Transverse colon (tissue), 4 donors: ENCODE data around the gene SSTR4. TPM values are rescaled to one million over a fixed set of nuclear protein-coding genes. Genes with fewer than 3 reads are reported as not detected.

Experiments
- DNase-seq: peaks from one replicate; pipeline ENCODE4 v3.0.0-alpha.2; 2019
- H3K27ac ChIP-seq, 4 donors: fragments of 200-600 bp; sonication (generic); 2 replicates each; pipeline ENCODE4 v1.5.1; 2016 to 2018; ENCODE audit warnings: inconsistent platforms in 4 of 4
- H3K27me3 ChIP-seq: fragments of 200-600 bp; sonication (generic); 2 replicates; pipeline ENCODE4 v1.5.1; 2017; ENCODE audit warnings: inconsistent platforms
- H3K36me3 ChIP-seq, 4 donors: fragments of 200-600 bp; sonication (generic); 2 replicates each; pipeline ENCODE4 v1.5.1; 2017 to 2019; ENCODE audit warnings: inconsistent platforms in 4 of 4
- H3K4me1 ChIP-seq, 4 donors: fragments of 200-600 bp; sonication (generic); 2 replicates each; pipeline ENCODE4 v1.5.1; 2017 to 2020; ENCODE audit warnings: inconsistent platforms in 4 of 4
- H3K4me3 ChIP-seq, 4 donors: fragments of 200-600 bp; sonication (generic); 1 replicate in 1 of 4; 2 replicates in 3 of 4; pipeline versions ENCODE4 v1.5.1 to v1.6.1; 2017 to 2019; ENCODE audit warnings: inconsistent platforms in 4 of 4
- H3K9me3 ChIP-seq, 2 donors: fragments of 200-600 bp; sonication (generic); 2 replicates each; pipeline ENCODE4 v1.5.1; 2017 to 2019; ENCODE audit warnings: inconsistent platforms in 2 of 2
- EP300 ChIP-seq: sonication (generic); formaldehyde crosslinking; IDR thresholded peaks from one replicate; pipeline ENCODE4 v1.6.1; 2017; ENCODE audit warnings: antibody characterized with exemption, low read depth
- POLR2A ChIP-seq: fragments of 450-650 bp; IDR thresholded peaks from one replicate; pipeline ENCODE4 v1.6.1; 2016; ENCODE audit warnings: antibody characterized with exemption, mild to moderate bottlenecking, moderate library complexity
- POLR2AphosphoS5 ChIP-seq, 3 donors: sonication (generic); formaldehyde crosslinking; IDR thresholded peaks; one replicate each; pipeline ENCODE4 v1.6.1; 2016; ENCODE audit warnings: antibody characterized with exemption in 3 of 3
- WGBS, 2 donors: methylation state at CpG; one replicate each; pipeline ENCODE4 v1.1.5; 2018; ENCODE audit warnings: low coverage in 1 of 2; 5-methylcytosine and 5-hydroxymethylcytosine counted together
- in situ Hi-C, 4 donors: fragments of 200-750 bp; cut with MboI; loops; one replicate each; pipeline versions ENCODE4 v1.15.0 to v1.15.1; 2017; ENCODE audit warnings: low sequenced_read_pairs in 3 of 4, low pct_ligation_motif_present in 1 of 4, low pct_unique_long_range_greater_than_20kb in 1 of 4
- intact Hi-C: fragments of 100-400 bp; cut with DNase I; formaldehyde crosslinking; loops from one replicate; pipeline ENCODE4 v1.15.1; 2023; ENCODE audit warnings: low total_unique reads
- total RNA-seq, 4 donors: library from RNA; depleted of rRNA; stranded (reverse); fragments of >200 nt; gene quantifications; one replicate each; pipeline ENCODE4 v1.1.0, GENCODE V29; 2016
- TF ChIP-seq, protein P1 (sequence below), 5 experiments: fragments of 200-600 bp in 3 of 5; fragments of 450-650 bp in 2 of 5; sonication (generic) in 3 of 5; IDR thresholded peaks; 1 replicate in 2 of 5; 2 replicates in 3 of 5; pipeline ENCODE4 v1.5.1; 2016 to 2017; ENCODE audit warnings: antibody characterized with exemption in 5 of 5, inconsistent platforms in 3 of 5, mild to moderate bottlenecking in 2 of 5, moderate library complexity in 1 of 5

The SSTR4 gene
- total RNA-seq, 4 donors from 2014 or later: not detected

DNA sequence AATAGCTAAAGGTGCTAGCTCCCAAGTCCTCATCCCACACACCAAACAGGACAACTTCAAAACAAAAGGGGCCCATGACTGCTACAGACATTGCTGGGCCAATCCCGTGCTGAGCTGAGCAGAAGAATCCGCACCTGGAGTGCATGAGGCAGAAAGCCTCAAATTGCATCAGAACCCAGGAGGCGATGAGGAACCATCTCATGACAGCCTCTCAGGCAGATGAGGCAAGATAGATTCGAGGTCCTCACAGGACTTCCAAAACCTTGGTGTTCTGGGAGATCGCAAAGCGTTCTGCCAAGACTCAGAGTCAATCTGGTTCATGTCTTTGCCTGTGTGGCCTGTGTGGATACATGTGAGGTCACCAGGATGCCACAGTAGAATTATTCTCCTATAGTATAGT lies 32.8 kb upstream of the SSTR4 start:
- 86% methylated on average over 6 of the region's 6 CpGs; no CpG with 5 or more reads in 1 of the 2 donors for WGBS, 2 donors
- TF ChIP-seq EP300: no peak
- TF ChIP-seq POLR2A: no peak
- TF ChIP-seq, protein P1, sequence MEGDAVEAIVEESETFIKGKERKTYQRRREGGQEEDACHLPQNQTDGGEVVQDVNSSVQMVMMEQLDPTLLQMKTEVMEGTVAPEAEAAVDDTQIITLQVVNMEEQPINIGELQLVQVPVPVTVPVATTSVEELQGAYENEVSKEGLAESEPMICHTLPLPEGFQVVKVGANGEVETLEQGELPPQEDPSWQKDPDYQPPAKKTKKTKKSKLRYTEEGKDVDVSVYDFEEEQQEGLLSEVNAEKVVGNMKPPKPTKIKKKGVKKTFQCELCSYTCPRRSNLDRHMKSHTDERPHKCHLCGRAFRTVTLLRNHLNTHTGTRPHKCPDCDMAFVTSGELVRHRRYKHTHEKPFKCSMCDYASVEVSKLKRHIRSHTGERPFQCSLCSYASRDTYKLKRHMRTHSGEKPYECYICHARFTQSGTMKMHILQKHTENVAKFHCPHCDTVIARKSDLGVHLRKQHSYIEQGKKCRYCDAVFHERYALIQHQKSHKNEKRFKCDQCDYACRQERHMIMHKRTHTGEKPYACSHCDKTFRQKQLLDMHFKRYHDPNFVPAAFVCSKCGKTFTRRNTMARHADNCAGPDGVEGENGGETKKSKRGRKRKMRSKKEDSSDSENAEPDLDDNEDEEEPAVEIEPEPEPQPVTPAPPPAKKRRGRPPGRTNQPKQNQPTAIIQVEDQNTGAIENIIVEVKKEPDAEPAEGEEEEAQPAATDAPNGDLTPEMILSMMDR (IDR thresholded peaks at IDR 0.05): no peak
- TF ChIP-seq POLR2AphosphoS5 (IDR thresholded peaks at IDR 0.05): no peak
- no peaks in the 10 kb centered on the region for H3K27me3 ChIP-seq

DNA sequence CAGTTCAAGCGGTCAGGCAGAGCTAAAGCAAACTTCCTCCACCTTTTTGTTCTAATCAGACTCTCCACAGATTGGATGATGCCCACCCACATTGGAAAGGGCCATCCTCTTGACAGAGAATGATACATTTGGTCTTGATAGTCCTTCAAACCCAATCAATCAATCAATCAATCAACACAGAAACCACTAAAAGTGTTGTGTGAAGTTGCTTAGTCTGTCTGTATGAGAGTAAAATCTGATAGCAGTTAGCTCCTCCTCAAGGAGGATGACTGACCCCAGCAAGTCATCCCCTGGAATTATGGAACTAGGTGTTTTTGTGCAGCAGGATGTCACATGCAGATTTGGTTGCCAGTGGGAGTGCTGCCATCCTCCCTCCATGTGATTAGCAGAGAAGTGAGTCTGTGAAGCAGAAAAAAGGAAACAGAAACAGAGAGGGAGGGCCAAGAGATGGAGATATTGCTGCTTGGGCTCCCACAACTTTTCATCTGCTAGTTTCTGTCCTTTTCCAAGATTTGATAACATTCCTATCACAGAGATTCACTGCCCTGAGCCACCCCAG lies 32.0 kb upstream of the SSTR4 start:
- no peaks in the 10 kb centered on the region for H3K4me1 ChIP-seq
- H3K36me3 ChIP-seq: no peaks in the 10 kb centered on the region
- 66% methylated on average over 1 of the region's 1 CpG; no CpG with 5 or more reads in 1 of the 2 donors for WGBS, 2 donors
- no peaks in the 10 kb centered on the region for H3K27me3 ChIP-seq
- DNase-seq: no peak
- in situ Hi-C loops: no loop called here
- intact Hi-C loops: no loop called here
- no peaks in the 10 kb centered on the region for H3K9me3 ChIP-seq
- TF ChIP-seq, protein P1 (IDR thresholded peaks at IDR 0.05): no peak
- no peak for TF ChIP-seq EP300
- no peak for TF ChIP-seq POLR2A
- no peak for TF ChIP-seq POLR2AphosphoS5 (IDR thresholded peaks at IDR 0.05)
- H3K27ac ChIP-seq: no peak overlapping the region
- no peak overlapping the region for H3K4me3 ChIP-seq

More for the DNA sequence above, 32.8 kb upstream of the SSTR4 start:
- in situ Hi-C loops: no loop called here
- Histone ChIP-seq H3K4me3 (no peak overlapping the region), H3K36me3 (no peaks in the 10 kb centered on the region), H3K27ac (no peak overlapping the region), H3K9me3 (no peaks in the 10 kb centered on the region), H3K4me1 (no peaks in the 10 kb centered on the region)
- DNase-seq: no peak
- intact Hi-C loops: no loop called here

DNA sequence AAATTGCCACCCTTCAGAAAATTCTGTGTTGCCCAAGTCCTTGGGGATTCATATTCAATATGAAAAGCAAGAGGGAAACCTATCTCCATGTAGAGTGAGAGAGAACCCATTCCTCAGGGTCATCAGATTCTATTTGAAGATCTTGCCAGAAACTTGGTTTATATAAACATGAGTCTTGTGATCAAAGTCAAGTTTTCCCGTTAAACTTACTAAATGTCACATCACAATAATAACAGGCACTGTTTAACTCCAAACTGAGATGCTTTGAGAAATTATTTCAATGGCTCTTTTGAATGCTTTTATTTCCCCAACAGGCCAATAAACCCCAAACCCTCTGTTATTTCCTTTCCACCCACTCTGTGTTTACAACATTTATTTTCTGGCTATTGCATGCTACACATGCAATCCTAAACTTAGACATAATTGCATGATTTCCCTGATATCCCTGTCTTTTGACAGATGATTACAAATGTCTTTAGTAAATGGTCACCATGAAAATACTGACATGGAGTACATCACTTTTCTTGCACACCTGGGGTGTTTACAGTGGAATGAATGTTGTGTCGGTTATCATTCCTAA lies 31.1 kb upstream of the SSTR4 start:
- Histone ChIP-seq H3K9me3 (no peaks in the 10 kb centered on the region), H3K27ac (no peak overlapping the region), H3K4me3 (no peak overlapping the region), H3K36me3 (no peaks in the 10 kb centered on the region), H3K27me3 (no peaks in the 10 kb centered on the region), H3K4me1 (no peaks in the 10 kb centered on the region)
- TF ChIP-seq EP300 (no peak), POLR2AphosphoS5 (IDR thresholded peaks at IDR 0.05) (no peak), POLR2A (no peak)
- TF ChIP-seq, protein P1 (IDR thresholded peaks at IDR 0.05): no peak
- no peak for DNase-seq
- in situ Hi-C loops (no loop called here), intact Hi-C loops (no loop called here)
- 63% methylated on average over 1 to 2 of the region's 2 CpGs for WGBS, 2 donors

DNA sequence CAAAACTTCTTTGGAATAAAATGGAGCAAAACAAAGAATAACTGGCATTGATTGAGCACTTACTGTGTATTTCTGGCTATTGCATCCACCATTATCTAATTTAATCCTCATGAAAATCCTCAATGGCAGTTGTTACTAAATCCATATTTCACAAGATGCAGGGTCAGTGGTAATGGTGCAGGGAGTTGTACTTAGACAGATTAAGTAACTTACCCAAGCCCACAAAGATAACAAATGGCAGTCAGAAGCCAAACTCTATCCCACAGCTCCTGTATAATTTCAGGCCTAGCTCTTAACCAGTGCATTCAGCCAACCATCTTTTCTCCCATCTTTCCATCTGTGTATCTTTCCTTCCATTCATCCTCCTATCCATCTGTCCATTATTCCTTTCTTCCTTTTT lies 29.3 kb upstream of the SSTR4 start:
- in situ Hi-C loops (no loop called here), intact Hi-C loops (no loop called here)
- no peaks in the 10 kb centered on the region for H3K27me3 ChIP-seq
- H3K4me3 ChIP-seq: no peak overlapping the region
- no peaks in the 10 kb centered on the region for H3K9me3 ChIP-seq
- DNase-seq: no peak
- no peak for TF ChIP-seq EP300
- no peak for TF ChIP-seq POLR2A
- TF ChIP-seq, protein P1 (IDR thresholded peaks at IDR 0.05): no peak
- TF ChIP-seq POLR2AphosphoS5 (IDR thresholded peaks at IDR 0.05): no peak
- H3K4me1 ChIP-seq: no peaks in the 10 kb centered on the region
- no peak overlapping the region for H3K27ac ChIP-seq
- H3K36me3 ChIP-seq: no peaks in the 10 kb centered on the region
